HEK293 (cell line): Measurements from ENCODE around the gene NTN5.

Source experiments
- CTCF ChIA-PET: fragments of 350-600 bp; formaldehyde crosslinking; extraction: SDS; loops from one replicate; lab custom pipeline; 2021; ENCODE audit warnings: antibody characterized with exemption; lab: Yijun Ruan, JAX
- POLR2A ChIA-PET: fragments of 300-600 bp; formaldehyde crosslinking; extraction: SDS; loops from one replicate; lab custom pipeline; 2020; ENCODE audit warnings: antibody characterized with exemption, inconsistent platforms; lab: Yijun Ruan, JAX
- H3K27ac ChIP-seq: fragments of 200-500 bp; sonication (Bioruptor generic); 2 replicates; pipeline ENCODE4 v1.5.1; 2014; ENCODE audit warnings: low read depth, low read length, control low read depth, inconsistent platforms; ENCODE audit errors: extremely low read depth
- H3K36me3 ChIP-seq, 2 experiments: fragments of 200-500 bp in 1 of 2; sonication (Bioruptor generic) in 1 of 2; 1 replicate in 1 of 2; 2 replicates in 1 of 2; pipeline ENCODE4 v1.5.1; 2014 to 2017; ENCODE audit warnings: inconsistent platforms in 2 of 2, low read length in 2 of 2; ENCODE audit not compliant: control insufficient read depth in 2 of 2, insufficient read depth in 1 of 2
- H3K4me1 ChIP-seq: fragments of 200-500 bp; sonication (Bioruptor generic); 2 replicates; pipeline ENCODE4 v1.5.1; 2014; ENCODE audit warnings: mild to moderate bottlenecking, low read length, inconsistent platforms; ENCODE audit not compliant: control insufficient read depth, insufficient read depth
- H3K4me3 ChIP-seq: 2 replicates; pipeline ENCODE4 v1.5.1; 2011; ENCODE audit warnings: low read depth, mild to moderate bottlenecking, control low read depth, low read length, moderate library complexity
- H3K9me3 ChIP-seq: fragments of 200-500 bp; sonication (Bioruptor generic); 2 replicates; pipeline ENCODE4 v1.5.1; 2014; ENCODE audit warnings: low read depth, low read length, inconsistent platforms; ENCODE audit not compliant: control insufficient read depth, insufficient read depth
- BCL11A ChIP-seq: fragments of 450-650 bp; formaldehyde crosslinking; IDR thresholded peaks from 2 replicates; pipeline ENCODE4 v1.5.1; 2016; ENCODE audit warnings: low read depth, missing biosample characterization, missing genetic modification characterization
- GFI1B ChIP-seq: fragments of 450-650 bp; formaldehyde crosslinking; IDR thresholded peaks from 2 replicates; pipeline ENCODE4 v1.5.1; 2016; ENCODE audit warnings: missing biosample characterization, missing genetic modification characterization
- GLIS1 ChIP-seq: fragments of 450-650 bp; formaldehyde crosslinking; IDR thresholded peaks from 2 replicates; pipeline ENCODE4 v1.5.1; 2016; ENCODE audit warnings: missing biosample characterization, missing genetic modification characterization
- HOXC10 ChIP-seq: sonication (generic); formaldehyde crosslinking; IDR thresholded peaks from 2 replicates; pipeline ENCODE4 v1.8.1; 2023; ENCODE audit warnings: mild to moderate bottlenecking, missing genetic modification reagents
- INSM2 ChIP-seq: fragments of 450-650 bp; formaldehyde crosslinking; IDR thresholded peaks from 2 replicates; pipeline ENCODE4 v1.5.1; 2016; ENCODE audit warnings: missing biosample characterization, missing genetic modification characterization
- KLF1 ChIP-seq: fragments of 450-650 bp; formaldehyde crosslinking; IDR thresholded peaks from 2 replicates; pipeline ENCODE4 v1.5.1; 2016; ENCODE audit warnings: missing biosample characterization, missing genetic modification characterization
- MYNN ChIP-seq: fragments of 450-650 bp; formaldehyde crosslinking; IDR thresholded peaks from 2 replicates; pipeline ENCODE4 v1.5.1; 2016; ENCODE audit warnings: missing biosample characterization, missing genetic modification characterization, borderline replicate concordance
- MZF1 ChIP-seq: fragments of 450-650 bp; formaldehyde crosslinking; IDR thresholded peaks from 2 replicates; pipeline ENCODE4 v1.5.1; 2017; ENCODE audit warnings: missing biosample characterization, missing genetic modification characterization, borderline replicate concordance
- PRDM1 ChIP-seq: fragments of 450-650 bp; formaldehyde crosslinking; IDR thresholded peaks from 2 replicates; pipeline ENCODE4; 2016; ENCODE audit warnings: missing biosample characterization, missing genetic modification characterization
- SP2 ChIP-seq: fragments of 450-650 bp; formaldehyde crosslinking; IDR thresholded peaks from 2 replicates; pipeline ENCODE4 v1.5.1; 2016; ENCODE audit warnings: missing biosample characterization, missing genetic modification characterization
- SP7 ChIP-seq: fragments of 450-650 bp; formaldehyde crosslinking; IDR thresholded peaks from 2 replicates; pipeline ENCODE4 v1.5.1; 2016; ENCODE audit warnings: missing biosample characterization, missing genetic modification characterization
- WT1 ChIP-seq: fragments of 450-650 bp; formaldehyde crosslinking; IDR thresholded peaks from 2 replicates; pipeline ENCODE4 v1.5.1; 2016; ENCODE audit warnings: missing biosample characterization, missing genetic modification characterization
- ZBTB17 ChIP-seq: fragments of 450-650 bp; formaldehyde crosslinking; IDR thresholded peaks from 2 replicates; pipeline ENCODE4 v1.5.1; 2016; ENCODE audit warnings: missing biosample characterization, missing genetic modification characterization
- ZFP69B ChIP-seq: fragments of 450-650 bp; formaldehyde crosslinking; IDR thresholded peaks from 2 replicates; pipeline ENCODE4 v1.5.1; 2016; ENCODE audit warnings: missing biosample characterization, missing genetic modification characterization
- ZNF2 ChIP-seq: fragments of 450-650 bp; formaldehyde crosslinking; IDR thresholded peaks from 2 replicates; pipeline ENCODE4 v1.5.1; 2016; ENCODE audit warnings: missing biosample characterization, missing genetic modification characterization
- ZNF24 ChIP-seq: fragments of 450-650 bp; formaldehyde crosslinking; IDR thresholded peaks from 2 replicates; pipeline ENCODE4 v1.5.1; 2016; ENCODE audit warnings: missing biosample characterization, missing genetic modification characterization
- ZNF248 ChIP-seq: fragments of 450-650 bp; formaldehyde crosslinking; IDR thresholded peaks from 2 replicates; pipeline ENCODE4 v1.5.1; 2017; ENCODE audit warnings: missing biosample characterization, missing genetic modification characterization
- ZNF324 ChIP-seq: fragments of 450-650 bp; formaldehyde crosslinking; IDR thresholded peaks from 2 replicates; pipeline ENCODE4 v1.5.1; 2016; ENCODE audit warnings: missing biosample characterization, missing genetic modification characterization
- ZNF335 ChIP-seq: fragments of 450-650 bp; formaldehyde crosslinking; conservative IDR thresholded peaks from 2 replicates; pipeline ENCODE4 v1.5.1; 2016; ENCODE audit warnings: missing biosample characterization, missing genetic modification characterization
- ZNF366 ChIP-seq: fragments of 450-650 bp; formaldehyde crosslinking; conservative IDR thresholded peaks from 2 replicates; pipeline ENCODE4 v1.5.1; 2016; ENCODE audit warnings: missing biosample characterization, missing genetic modification characterization
- ZNF391 ChIP-seq: fragments of 450-650 bp; formaldehyde crosslinking; IDR thresholded peaks from 2 replicates; pipeline ENCODE4 v1.5.1; 2016; ENCODE audit warnings: low read depth, missing biosample characterization, missing genetic modification characterization, borderline replicate concordance
- ZNF600 ChIP-seq: fragments of 450-650 bp; formaldehyde crosslinking; IDR thresholded peaks from 2 replicates; pipeline ENCODE4 v1.5.1; 2016; ENCODE audit warnings: missing biosample characterization, missing genetic modification characterization
- ZNF624 ChIP-seq: fragments of 450-650 bp; formaldehyde crosslinking; IDR thresholded peaks from 2 replicates; pipeline ENCODE4 v1.5.1; 2017; ENCODE audit warnings: missing biosample characterization, missing genetic modification characterization
- ZNF629 ChIP-seq: fragments of 450-650 bp; formaldehyde crosslinking; IDR thresholded peaks from 2 replicates; pipeline ENCODE4 v1.5.1; 2017; ENCODE audit warnings: missing biosample characterization, missing genetic modification characterization
- ZNF658 ChIP-seq: fragments of 450-650 bp; formaldehyde crosslinking; IDR thresholded peaks from 2 replicates; pipeline ENCODE4; 2016; ENCODE audit warnings: missing biosample characterization, missing genetic modification characterization
- ZNF777 ChIP-seq: fragments of 450-650 bp; formaldehyde crosslinking; IDR thresholded peaks from 2 replicates; pipeline ENCODE4 v1.5.1; 2017; ENCODE audit warnings: missing biosample characterization, missing genetic modification characterization, borderline replicate concordance
- ZNF791 ChIP-seq: fragments of 450-650 bp; formaldehyde crosslinking; IDR thresholded peaks from 2 replicates; pipeline ENCODE4 v1.5.1; 2016; ENCODE audit warnings: missing biosample characterization, missing genetic modification characterization
- TF ChIP-seq, protein P1 (sequence below): fragments of 450-650 bp; formaldehyde crosslinking; IDR thresholded peaks from 2 replicates; pipeline ENCODE4 v1.5.1; 2016; ENCODE audit warnings: missing biosample characterization, missing genetic modification characterization, borderline replicate concordance
- TF ChIP-seq, protein P2 (sequence below): fragments of 450-650 bp; formaldehyde crosslinking; IDR thresholded peaks from 2 replicates; pipeline ENCODE4 v1.5.1; 2016; ENCODE audit warnings: missing biosample characterization, missing genetic modification characterization

The NTN5 gene

DNA sequence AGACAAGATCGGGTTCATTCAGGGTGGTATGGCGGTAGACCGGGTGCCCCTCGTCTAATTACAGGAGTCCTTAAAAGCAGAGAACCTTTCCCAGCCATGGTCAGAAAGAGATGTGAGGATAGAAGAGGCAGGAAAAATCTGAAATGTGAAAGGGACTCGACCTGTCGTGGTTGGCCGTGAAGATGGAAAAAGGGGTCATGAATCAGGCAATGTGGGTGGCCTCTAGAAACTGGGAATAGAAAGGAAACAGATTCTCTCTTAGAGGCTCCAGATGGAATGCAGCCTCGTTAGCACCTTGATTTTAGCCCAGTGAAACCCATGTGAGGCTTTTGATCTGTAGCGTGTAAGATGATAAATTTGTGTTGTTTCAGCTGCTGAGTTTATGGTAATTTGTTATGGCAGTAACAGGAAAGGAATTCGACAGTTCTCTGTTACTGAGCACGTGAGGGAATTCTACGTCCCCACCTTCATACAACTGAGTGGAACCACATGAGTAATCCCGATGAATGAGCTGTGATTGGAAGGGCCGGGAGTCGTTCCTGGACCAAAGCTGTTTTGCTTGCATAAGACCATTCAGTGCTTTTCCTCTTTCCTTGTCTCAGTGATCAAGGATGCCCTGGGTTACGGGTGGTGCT is 15.9 kb downstream of the NTN5 start:
- Histone ChIP-seq H3K4me1 (peaks cover 9% of the 10 kb centered on the region), H3K36me3 (no peaks in the 10 kb centered on the region; a peak in 1 of 3 replicates)
- CTCF ChIA-PET = interaction anchor here (0.6 to 4.1 kb wide), 5 partner anchors 11 to 185 kb away, joined by 3 to 20 read pairs (median 5); partner anchors contain the start of gene CA11
- TF ChIP-seq PRDM1 (tag by site-specific recombination) = peak; percentile 68
- TF ChIP-seq GLIS1 = peak; percentile 48
- TF ChIP-seq ZNF2 (tag by site-specific recombination) = no peak
- peak; percentile 64 for TF ChIP-seq ZNF366 (tag by site-specific recombination)
- TF ChIP-seq ZNF24 (tag by site-specific recombination) = peak; percentile 73; the same call in 1 of the 2 replicates
- TF ChIP-seq, protein P1, sequence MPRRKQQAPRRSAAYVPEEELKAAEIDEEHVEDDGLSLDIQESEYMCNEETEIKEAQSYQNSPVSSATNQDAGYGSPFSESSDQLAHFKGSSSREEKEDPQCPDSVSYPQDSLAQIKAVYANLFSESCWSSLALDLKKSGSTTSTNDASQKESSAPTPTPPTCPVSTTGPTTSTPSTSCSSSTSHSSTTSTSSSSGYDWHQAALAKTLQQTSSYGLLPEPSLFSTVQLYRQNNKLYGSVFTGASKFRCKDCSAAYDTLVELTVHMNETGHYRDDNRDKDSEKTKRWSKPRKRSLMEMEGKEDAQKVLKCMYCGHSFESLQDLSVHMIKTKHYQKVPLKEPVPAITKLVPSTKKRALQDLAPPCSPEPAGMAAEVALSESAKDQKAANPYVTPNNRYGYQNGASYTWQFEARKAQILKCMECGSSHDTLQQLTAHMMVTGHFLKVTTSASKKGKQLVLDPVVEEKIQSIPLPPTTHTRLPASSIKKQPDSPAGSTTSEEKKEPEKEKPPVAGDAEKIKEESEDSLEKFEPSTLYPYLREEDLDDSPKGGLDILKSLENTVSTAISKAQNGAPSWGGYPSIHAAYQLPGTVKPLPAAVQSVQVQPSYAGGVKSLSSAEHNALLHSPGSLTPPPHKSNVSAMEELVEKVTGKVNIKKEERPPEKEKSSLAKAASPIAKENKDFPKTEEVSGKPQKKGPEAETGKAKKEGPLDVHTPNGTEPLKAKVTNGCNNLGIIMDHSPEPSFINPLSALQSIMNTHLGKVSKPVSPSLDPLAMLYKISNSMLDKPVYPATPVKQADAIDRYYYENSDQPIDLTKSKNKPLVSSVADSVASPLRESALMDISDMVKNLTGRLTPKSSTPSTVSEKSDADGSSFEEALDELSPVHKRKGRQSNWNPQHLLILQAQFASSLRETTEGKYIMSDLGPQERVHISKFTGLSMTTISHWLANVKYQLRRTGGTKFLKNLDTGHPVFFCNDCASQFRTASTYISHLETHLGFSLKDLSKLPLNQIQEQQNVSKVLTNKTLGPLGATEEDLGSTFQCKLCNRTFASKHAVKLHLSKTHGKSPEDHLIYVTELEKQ (tag by site-specific recombination) = 0 out of 2 replicates have a peak, but pooled peaks have one; percentile 13
- TF ChIP-seq ZNF391 (tag by site-specific recombination) = 0 out of 2 replicates have a peak, but pooled peaks have one; percentile 24
- peak; percentile 52; the same call in 1 of the 2 replicates for TF ChIP-seq BCL11A
- peak; percentile 61 for TF ChIP-seq ZNF629
- TF ChIP-seq INSM2 (tag by site-specific recombination) = peak; percentile 63; the same call in 1 of the 2 replicates
- TF ChIP-seq SP7 (tag by site-specific recombination) = peak; percentile 38; the same call in 1 of the 2 replicates
- TF ChIP-seq ZNF658 (tag by site-specific recombination) = no peak
- 0 out of 2 replicates have a peak, but pooled peaks have one; percentile 25 for TF ChIP-seq KLF1 (tag by site-specific recombination)
- TF ChIP-seq ZNF600 (tag by site-specific recombination) = peak; percentile 41; the same call in 1 of the 2 replicates
- TF ChIP-seq, protein P2, sequence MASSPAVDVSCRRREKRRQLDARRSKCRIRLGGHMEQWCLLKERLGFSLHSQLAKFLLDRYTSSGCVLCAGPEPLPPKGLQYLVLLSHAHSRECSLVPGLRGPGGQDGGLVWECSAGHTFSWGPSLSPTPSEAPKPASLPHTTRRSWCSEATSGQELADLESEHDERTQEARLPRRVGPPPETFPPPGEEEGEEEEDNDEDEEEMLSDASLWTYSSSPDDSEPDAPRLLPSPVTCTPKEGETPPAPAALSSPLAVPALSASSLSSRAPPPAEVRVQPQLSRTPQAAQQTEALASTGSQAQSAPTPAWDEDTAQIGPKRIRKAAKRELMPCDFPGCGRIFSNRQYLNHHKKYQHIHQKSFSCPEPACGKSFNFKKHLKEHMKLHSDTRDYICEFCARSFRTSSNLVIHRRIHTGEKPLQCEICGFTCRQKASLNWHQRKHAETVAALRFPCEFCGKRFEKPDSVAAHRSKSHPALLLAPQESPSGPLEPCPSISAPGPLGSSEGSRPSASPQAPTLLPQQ = peak; percentile 70; the same call in 1 of the 2 replicates
- TF ChIP-seq HOXC10 (CRISPR knock-in tag) = no peak
- no peak for TF ChIP-seq MYNN (tag by site-specific recombination)
- no peak for TF ChIP-seq ZNF324 (tag by site-specific recombination)
- TF ChIP-seq GFI1B = no peak
- TF ChIP-seq ZNF777 (tag by site-specific recombination) = no peak
- no peak for TF ChIP-seq ZNF624
- TF ChIP-seq ZBTB17 (tag by site-specific recombination) = peak; percentile 28; the same call in 1 of the 2 replicates
- 0 out of 2 replicates have a peak, but pooled peaks have one; percentile 43 for TF ChIP-seq MZF1 (tag by site-specific recombination)
- TF ChIP-seq WT1 (tag by site-specific recombination) = 0 out of 2 replicates have a peak, but pooled peaks have one; percentile 28
- TF ChIP-seq ZNF248 (tag by site-specific recombination) = no peak
- TF ChIP-seq ZNF791 = no peak
- TF ChIP-seq ZFP69B (tag by site-specific recombination) = 0 out of 2 replicates have a peak, but pooled peaks have one; percentile 18
- peak; percentile 76 for TF ChIP-seq ZNF335 (tag by site-specific recombination)
- TF ChIP-seq SP2 = peak; percentile 44
- TF ChIP-seq, all 188 proteins: peak for 19
- Histone ChIP-seq H3K9me3 (no peaks in the 10 kb centered on the region), H3K27ac (no peak overlapping the region), H3K4me3 (no peak overlapping the region)
- POLR2A ChIA-PET = interaction anchor here (0.6 to 1.1 kb wide), 2 partner anchors 38 to 106 kb away, joined by 3 to 5 read pairs; partner anchors contain the start of genes RPL18 and SPHK2
